Measurements from ENCODE around the gene RASSF6.

GRCh38 chr4:73613130-73613529, 7.1 kb downstream of the RASSF6 start:
- TF ChIP-seq CTCF (IDR thresholded peaks at IDR 0.05) (no peak), POLR2A (IDR thresholded peaks at IDR 0.05) (no peak)

Data from heart left ventricle (tissue), 13 donors.